GM21515 (cell line): ENCODE results near the gene DROSHA.
"Not testable (repeated sequence)": the region's sequence is repeated elsewhere in the genome, so short reads cannot be mapped to it uniquely, and the experiment has no call there.

Source experiments
- ATAC-seq: cut with Tn5 transposase; IDR thresholded peaks from one replicate; pipeline ENCODE4 v1.9.1; 2021; ENCODE audit not compliant: unreplicated experiment

Gene DROSHA

DNA sequence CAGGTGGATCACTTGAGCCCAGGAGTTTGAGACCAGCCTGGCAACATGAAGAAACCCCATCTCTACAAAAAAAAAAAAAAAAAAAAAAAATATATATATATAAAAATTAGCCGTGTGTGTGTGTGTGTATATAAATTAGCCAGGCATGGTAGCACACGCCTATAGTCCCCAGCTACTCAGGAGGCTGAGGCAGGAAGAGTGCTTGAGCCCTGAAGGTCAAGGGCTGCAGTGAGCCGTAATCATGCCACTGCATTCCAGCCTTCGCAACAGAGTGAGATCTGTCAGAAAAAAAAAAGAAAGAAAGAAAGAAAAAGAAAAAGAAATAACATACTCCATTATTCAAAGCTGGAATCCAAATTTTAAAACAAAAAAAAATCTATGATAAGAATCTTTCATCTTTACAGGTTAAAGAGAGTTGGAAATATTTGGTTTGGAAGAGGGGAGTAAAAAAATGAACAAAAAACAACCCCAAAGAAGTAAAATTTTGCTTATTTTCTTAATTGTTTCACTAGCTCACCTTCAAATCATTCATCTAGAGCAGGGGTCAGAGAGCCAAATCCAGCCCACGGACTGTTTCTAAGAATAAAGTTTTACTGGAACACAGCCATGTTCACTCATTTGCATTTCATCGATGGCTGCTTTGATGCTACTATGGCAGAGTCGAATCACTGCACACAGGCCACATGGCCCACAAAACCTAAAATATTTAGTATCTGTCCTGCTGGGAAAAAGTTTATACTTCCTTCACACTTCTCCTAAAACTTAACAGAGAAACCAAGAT is 109.9 kb downstream of the DROSHA start:
- ATAC-seq, result no peak

DNA sequence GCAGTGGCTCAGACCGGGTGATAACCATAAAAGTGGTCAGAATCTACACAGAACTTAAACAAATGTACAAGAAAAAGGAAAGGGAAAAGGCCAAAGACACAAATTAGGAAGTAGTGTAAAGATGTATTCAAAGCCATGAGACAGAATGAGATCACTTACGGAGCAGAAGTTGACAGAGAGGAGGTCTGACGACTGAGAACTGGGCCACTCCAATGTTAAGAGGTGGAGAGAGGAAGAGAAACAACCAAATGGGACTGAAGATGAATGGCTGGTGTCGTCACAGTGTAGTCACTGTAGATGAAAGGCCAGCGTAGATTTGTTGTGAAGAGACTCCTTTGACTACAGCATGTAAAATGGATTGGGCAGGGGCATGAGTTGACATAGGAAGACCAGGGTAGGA is 114.4 kb downstream of the DROSHA start:
- ATAC-seq, result no peak

DNA sequence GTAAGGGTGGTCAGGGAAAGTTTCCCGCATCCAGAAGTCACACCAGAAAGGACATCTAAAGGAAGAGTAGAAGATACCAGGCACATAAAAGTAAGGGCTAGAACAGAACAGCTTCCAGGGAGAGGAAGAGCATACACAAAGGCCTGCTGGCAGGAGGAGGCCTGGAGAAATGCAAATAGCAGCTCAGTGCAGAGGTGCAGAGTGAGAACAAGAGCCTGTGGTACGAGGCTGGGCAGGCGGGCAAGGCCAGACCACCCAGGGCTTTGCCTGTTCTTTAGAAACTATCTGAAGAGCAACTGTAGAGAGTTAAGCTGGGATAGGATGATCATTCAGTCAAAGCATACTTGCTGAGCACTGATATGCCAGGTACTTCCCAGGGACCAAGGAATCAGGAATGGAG is 115.3 kb downstream of the DROSHA start:
- no peak for ATAC-seq

- ATAC-seq, result no peak
Observed at GRCh38 chr5:31415960-31416359, 115.9 kb downstream of the DROSHA start.

DNA sequence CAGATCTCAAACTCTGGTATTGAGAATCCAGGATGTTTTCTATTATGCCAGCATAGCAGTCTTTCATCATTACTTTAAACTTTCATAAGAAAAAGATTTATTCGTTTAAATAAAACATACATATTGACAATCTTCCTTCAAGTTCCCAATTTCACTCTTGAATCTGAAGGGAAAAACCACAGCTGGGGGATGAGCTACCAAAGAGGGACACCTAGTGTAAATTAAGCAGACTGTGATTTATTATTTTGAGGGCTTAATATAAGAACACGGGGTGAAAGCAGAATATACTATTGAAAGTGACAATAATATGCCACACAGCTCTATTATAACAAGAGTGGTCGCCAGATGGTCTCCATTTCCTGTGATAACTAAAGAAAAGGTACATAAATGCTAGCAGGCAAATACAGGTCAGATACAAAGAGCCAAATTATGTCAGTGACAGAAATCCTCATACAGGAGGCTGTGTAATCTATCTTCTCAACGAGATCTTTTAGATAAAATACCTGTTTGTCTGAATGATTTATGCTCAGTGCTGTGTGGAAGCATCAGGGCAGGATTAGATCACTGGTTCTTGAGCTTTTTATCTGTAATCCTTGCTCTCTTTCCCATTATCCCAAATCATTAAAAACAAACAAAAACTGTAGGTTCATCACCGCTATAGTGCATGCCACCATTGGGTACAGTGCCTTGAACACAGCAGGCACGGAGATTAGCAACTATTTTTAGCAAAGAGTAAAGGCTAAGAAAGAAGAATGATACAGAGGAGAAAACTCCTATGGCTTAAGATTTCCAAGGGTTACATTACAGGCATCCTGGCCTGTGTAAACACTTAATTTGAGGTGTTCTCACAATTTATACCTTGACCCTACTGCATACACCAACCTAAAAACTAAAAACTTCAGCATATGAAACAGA is 116.6 kb downstream of the DROSHA start:
- ATAC-seq, result no peak

GRCh38 chr5:31413030-31413812 is 118.7 kb downstream of the DROSHA start:
- ATAC-seq, result no peak

DNA sequence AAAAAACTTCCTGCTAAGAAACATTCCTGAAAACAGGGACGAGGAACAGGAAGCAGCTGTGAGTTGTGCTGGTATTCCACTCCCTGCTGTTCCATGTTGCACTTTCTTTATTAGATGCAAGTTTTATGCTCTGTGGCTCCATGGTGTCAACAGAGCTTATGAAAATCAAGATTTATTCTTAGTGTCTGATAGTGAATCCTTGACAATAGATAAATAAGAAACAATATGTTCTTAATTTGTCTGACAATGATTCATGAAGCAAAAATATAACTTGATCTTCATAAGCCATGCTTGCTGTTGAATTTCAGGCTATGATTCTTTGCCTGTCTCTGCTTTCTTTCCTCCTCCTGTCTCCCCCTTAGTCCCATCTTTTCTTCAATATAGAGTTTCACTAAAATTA is 119.6 kb downstream of the DROSHA start:
- ATAC-seq, result no peak

GRCh38 chr5:31410089-31410488 is 121.8 kb downstream of the DROSHA start:
- ATAC-seq, result no peak

DNA sequence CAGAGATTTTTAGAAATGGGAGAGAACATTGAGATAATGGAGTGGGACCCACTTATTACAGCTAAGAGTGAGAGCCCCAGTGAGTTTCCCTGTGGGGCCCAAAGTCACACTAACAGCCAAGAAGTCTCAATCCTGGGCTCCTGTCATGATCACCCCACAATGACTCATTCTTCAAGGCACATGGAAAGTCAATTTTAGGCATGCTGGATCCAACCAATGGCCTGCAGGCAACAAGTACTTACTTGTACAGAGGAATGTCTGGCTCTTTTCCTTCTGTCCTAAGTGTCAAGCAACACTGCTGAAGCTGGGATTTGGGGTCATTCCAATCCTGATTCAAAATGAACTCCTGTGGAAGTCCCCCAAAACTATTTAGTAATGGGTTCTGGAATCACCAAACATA is 123.1 kb downstream of the DROSHA start:
- ATAC-seq, result no peak

DNA sequence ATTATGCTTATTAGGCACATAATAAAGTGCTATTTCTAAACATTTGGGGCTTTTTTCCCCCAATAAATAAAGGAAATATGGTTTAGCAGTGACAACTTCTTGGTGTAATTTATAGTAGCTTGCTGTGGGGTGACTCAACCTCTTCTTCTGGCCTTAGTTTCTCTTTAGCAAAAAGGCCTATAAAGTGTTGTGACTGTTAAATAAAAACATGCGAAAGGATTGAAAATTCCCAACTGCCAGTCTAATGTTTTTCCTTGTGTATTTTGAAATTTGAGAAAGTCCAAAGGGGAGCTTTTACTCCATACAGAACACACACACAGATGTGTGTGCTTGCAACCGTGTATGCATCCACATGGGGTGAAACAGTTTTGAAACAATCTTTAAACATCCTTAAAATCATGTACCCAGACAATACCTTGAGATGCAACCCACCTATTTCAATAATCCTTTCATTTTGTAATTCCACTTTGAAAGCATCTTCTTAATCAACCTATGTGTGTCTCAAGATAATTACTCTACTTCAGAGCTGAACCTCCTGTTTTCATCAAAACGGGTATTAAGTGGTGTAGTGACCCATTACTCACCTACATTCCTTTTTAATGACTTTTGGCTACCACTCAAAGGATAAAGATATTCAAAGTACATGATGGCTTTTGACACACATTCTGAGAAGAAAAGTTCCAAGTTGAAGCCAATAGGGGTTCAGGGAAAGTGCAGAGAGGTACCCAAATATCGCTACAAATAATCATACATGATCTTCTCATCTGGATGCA is 123.8 kb downstream of the DROSHA start:
- no peak for ATAC-seq

DNA sequence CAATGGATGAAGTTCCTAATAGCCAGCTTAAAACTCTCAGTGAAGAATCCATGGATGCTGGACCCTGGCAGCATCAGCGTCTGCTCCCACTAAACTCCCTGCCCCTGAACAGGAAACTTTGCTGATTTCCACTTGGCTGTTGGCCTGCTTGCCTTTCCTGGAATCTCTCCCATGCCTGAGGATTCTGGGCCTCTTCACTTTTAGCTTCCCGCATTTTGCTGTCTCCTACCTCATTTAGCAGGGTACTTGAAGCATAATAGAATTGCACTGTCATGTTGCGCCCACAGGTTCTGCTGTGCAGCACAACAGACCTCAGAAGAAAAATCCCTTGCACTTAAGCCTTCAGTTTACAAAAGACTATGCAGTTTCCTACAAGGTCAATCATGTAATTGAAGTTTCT is 127.6 kb downstream of the DROSHA start:
- no peak for ATAC-seq

DNA sequence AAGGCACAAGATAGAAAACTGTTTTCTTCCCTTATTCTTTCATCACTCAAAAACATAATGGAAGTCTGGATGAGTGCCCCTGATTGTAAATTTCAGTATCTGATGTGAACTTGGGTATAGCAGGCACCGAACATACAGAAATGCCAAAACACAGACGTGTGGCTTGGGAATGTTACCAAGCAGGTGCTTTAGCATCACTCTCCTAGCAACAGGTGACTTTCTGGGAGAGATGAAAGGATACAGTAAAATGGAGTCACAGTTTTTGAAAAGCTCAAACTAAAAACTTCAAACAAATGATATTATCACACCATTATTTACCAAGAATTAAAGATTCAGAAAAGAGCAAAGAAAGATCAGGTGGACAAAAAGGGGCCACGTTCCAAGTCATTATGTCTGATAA is 130.2 kb downstream of the DROSHA start:
- ATAC-seq, result no peak

DNA sequence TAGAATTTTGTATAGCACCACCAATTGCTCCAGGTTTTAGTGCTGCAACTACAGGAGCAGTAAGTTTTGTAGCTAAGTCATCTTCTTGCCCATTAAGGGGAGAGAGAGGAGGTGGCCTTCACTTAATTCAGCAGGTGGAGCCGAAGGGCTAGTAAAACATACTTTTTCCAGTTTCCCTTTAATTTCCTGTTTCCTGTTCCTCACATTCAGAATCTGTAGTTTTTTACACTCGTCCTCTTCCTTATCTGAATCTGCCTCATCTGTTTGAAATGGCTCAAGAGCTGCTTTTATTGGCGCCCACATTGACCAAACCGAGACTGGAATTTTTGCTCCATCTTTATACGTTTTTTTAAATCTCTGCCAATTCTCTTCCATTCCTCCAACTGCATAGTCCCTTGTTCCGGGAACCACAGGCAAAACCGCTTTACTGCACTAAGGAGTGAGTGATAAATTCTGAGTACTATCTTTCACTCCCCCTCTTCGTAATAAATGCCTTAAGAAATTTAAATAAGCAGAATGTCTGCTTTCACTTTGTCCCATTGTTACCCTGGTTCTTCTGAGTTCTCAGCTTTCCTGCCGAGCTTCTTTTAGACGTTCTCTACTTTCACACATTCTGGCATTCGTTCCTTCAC is 133.9 kb downstream of the DROSHA start:
- no peak for ATAC-seq

GRCh38 chr5:31396611-31397295 is 135.1 kb downstream of the DROSHA start:
- ATAC-seq, result no peak

GRCh38 chr5:31395450-31396045 is 136.3 kb downstream of the DROSHA start:
- not testable (repeated sequence) for ATAC-seq

DNA sequence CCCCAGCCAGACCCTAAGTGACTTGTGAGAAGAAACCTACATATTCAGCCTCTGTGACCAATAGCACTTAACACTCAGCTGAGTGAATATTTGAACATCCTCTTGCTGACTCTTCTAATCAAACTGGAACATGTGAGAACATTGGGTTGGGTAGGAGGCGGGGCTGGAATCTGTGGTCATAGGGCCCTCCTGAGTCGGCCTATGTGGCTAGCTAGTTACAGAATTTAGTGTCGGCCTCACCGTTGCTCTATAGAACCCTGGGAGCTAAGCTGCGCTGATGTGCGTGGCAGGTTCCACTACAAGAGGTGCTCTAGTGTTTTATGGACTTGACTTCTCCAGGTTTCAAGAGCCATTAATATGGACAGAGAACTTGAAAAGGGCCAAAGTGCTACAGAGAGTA is 138.8 kb downstream of the DROSHA start:
- no peak for ATAC-seq

GRCh38 chr5:31392061-31392460 is 139.8 kb downstream of the DROSHA start:
- no peak for ATAC-seq

- no peak for ATAC-seq
Observed at GRCh38 chr5:31390256-31390655, 141.6 kb downstream of the DROSHA start.
